ENCODE results near the gene HK2.

Gene HK2

DNA sequence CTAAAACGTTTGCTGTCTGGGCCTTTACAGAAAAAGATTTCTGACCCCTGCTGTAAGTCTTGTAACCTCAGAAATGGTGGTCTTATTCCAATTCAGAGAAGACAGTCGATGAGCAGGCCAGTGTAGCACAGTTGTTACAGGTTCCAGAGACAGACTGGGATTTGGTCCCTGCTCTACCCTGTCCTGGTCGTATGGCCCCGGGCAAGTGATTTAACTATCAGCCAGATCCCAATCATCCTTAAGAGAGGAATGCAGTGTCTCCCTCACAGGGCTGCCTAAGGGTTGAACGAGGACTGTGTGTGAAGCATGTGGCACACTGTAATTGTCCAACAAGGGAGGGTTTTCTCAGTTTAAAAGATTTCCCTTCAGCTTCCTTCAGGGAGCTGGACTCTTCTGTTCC, 47.2 kb downstream of the HK2 start:
- Histone ChIP-seq H3K9me3 (ENCODE audit: severe bottlenecking) (no peaks in the 10 kb centered on the region), H3K27me3 (ENCODE audit: insufficient read depth, low read depth, severe bottlenecking) (no peaks in the 10 kb centered on the region), H3K4me3 (ENCODE audit: low read depth, low read length) (no peak overlapping the region), H3K36me3 (peaks cover 92% of the 10 kb centered on the region), H3K27ac (no peak overlapping the region)
- no peak for TF ChIP-seq CTCF (IDR thresholded peaks at IDR 0.05; ENCODE audit: low read depth, low read length)
- no peak for DNase-seq

DNA sequence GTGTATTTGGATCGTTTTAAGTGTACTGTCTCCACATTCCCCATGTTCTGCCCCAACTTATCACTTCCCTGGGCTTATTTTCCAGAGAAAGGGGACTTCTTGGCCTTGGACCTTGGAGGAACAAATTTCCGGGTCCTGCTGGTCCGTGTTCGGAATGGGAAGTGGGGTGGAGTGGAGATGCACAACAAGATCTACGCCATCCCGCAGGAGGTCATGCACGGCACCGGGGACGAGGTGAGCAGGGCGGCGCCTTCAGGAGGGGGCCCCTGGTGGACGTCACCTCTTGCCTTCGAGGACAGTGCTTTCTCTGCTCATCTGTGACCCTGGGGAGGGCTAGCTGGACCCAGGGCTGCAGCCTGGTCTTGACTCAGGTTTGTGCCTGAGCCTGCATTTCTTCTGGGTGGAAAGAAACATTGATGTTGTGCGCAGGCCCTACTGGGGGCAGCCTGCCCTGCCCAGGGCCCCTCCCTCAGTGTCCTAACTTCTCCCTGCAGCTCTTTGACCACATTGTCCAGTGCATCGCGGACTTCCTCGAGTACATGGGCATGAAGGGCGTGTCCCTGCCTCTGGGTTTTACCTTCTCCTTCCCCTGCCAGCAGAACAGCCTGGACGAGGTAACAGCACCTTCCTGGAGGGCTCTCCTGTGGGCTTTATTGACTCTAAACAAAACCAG, 47.8 kb downstream of the HK2 start:
- Histone ChIP-seq H3K9me3 (ENCODE audit: severe bottlenecking) (no peaks in the 10 kb centered on the region), H3K27me3 (ENCODE audit: insufficient read depth, low read depth, severe bottlenecking) (no peaks in the 10 kb centered on the region), H3K36me3 (peaks cover 97% of the 10 kb centered on the region), H3K4me3 (ENCODE audit: low read depth, low read length) (no peak overlapping the region), H3K27ac (no peak overlapping the region)
- DNase-seq = no peak
- no peak for TF ChIP-seq CTCF (IDR thresholded peaks at IDR 0.05; ENCODE audit: low read depth, low read length)

- DNase-seq = no peak
- H3K27me3 ChIP-seq (ENCODE audit: insufficient read depth, low read depth, severe bottlenecking) = no peaks in the 10 kb centered on the region
- H3K9me3 ChIP-seq (ENCODE audit: severe bottlenecking) = no peaks in the 10 kb centered on the region
- no peak overlapping the region for H3K4me3 ChIP-seq (ENCODE audit: low read depth, low read length)
- no peak for TF ChIP-seq CTCF (IDR thresholded peaks at IDR 0.05; ENCODE audit: low read depth, low read length)
- no peak overlapping the region for H3K27ac ChIP-seq
- peaks cover 97% of the 10 kb centered on the region for H3K36me3 ChIP-seq
Observed at GRCh38 chr2:74882299-74882687, 48.4 kb downstream of the HK2 start.

- H3K4me3 ChIP-seq (ENCODE audit: low read depth, low read length) = no peak overlapping the region
- no peak for DNase-seq
- H3K36me3 ChIP-seq = peaks cover 97% of the 10 kb centered on the region
- no peak overlapping the region for H3K27ac ChIP-seq
- no peaks in the 10 kb centered on the region for H3K27me3 ChIP-seq (ENCODE audit: insufficient read depth, low read depth, severe bottlenecking)
- no peaks in the 10 kb centered on the region for H3K9me3 ChIP-seq (ENCODE audit: severe bottlenecking)
- TF ChIP-seq CTCF (IDR thresholded peaks at IDR 0.05; ENCODE audit: low read depth, low read length) = no peak
Observed at GRCh38 chr2:74883011-74883410, 49.1 kb downstream of the HK2 start.

DNA sequence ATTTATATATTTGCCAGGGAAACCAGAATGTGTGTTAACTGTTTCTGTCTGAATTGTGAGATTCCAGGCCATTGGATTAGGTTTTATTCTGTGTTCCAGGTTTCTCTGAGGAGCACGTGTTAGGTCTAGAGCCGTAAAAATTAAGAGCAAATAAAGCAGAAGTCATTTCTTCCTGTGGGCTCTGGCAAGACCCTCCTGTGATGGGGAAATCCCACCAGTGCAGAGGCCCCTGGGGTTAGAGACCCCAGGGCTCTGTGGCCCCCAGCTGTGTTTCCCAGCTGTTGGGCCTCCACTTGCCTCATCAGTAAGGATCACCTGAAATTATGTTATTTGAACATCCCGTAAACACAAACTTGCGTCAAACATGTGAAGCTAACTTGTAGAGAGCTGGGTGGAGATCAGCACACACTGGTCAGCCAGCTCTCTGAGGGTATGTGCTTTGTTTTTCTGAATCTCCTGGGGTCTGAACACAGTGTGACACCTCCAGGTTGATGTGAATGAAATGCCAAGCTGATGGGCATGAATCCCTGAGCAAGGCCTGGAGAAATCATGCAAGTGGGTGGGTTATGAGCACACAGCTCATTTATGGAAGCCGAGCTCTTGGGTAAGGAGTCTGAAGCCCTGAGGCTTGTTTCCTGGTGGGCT, 50.3 kb downstream of the HK2 start:
- H3K4me3 ChIP-seq (ENCODE audit: low read depth, low read length) = no peak overlapping the region
- H3K9me3 ChIP-seq (ENCODE audit: severe bottlenecking) = no peaks in the 10 kb centered on the region
- no peaks in the 10 kb centered on the region for H3K27me3 ChIP-seq (ENCODE audit: insufficient read depth, low read depth, severe bottlenecking)
- DNase-seq = no peak
- H3K27ac ChIP-seq = no peak overlapping the region
- H3K36me3 ChIP-seq = peaks cover 97% of the 10 kb centered on the region
- TF ChIP-seq CTCF (IDR thresholded peaks at IDR 0.05; ENCODE audit: low read depth, low read length) = no peak

DNA sequence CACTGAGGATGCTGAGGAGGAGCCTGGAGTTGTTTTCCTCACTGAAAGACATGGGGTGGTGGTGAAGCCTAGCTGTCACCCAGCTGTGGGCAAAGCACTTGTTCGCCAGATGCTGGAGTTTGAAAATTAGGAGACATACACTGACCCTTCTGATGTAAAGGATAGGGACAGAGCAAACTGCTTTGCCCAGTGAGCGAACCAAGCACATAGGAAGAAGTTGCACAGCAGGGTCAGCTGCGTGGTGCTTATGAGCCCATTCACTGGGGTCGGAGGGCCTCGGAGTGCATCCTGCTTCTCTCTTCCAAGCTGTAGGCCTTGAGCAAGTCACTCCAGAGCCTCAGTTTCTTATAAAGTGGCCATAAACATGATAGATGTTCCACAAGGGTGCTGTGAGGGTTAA, 50.9 kb downstream of the HK2 start:
- Histone ChIP-seq H3K9me3 (ENCODE audit: severe bottlenecking) (no peaks in the 10 kb centered on the region), H3K27ac (no peak overlapping the region), H3K27me3 (ENCODE audit: insufficient read depth, low read depth, severe bottlenecking) (no peaks in the 10 kb centered on the region), H3K4me3 (ENCODE audit: low read depth, low read length) (no peak overlapping the region), H3K36me3 (peaks cover 97% of the 10 kb centered on the region)
- DNase-seq = no peak
- TF ChIP-seq CTCF (IDR thresholded peaks at IDR 0.05; ENCODE audit: low read depth, low read length) = no peak

Measured in WERI-Rb-1 (cell line).